NB4 (cell line): Measurements from ENCODE around the gene SERTAD3.
A peak's percentile ranks its signal among the peaks of the same experiment; 100 is the strongest.

ENCODE experiments used
- DNase-seq: peaks from one replicate; pipeline ENCODE4 v3.0.0; 2010; ENCODE audit warnings: low read depth
- H3K4me3 ChIP-seq: one replicate; pipeline ENCODE4 v1.5.1; 2011; ENCODE audit warnings: mild to moderate bottlenecking, low read depth, low read length, moderate library complexity
- MAX ChIP-seq: IDR thresholded peaks from 2 replicates; pipeline ENCODE4 v1.6.1; 2011; ENCODE audit warnings: low read depth, low read length
- MYC ChIP-seq: IDR thresholded peaks from 2 replicates; pipeline ENCODE4 v1.6.1; 2011; ENCODE audit warnings: low read depth, low read length
- POLR2A ChIP-seq: IDR thresholded peaks from 2 replicates; pipeline ENCODE4 v1.6.1; 2011; ENCODE audit warnings: mild to moderate bottlenecking; ENCODE audit not compliant: insufficient read length; ENCODE audit errors: extremely low read depth
- TF ChIP-seq, protein P1 (sequence below): IDR thresholded peaks from one replicate; pipeline ENCODE4 v1.5.1; 2012; ENCODE audit warnings: low read depth, low read length

SERTAD3 gene

GRCh38 chr19:40474737-40475136, 30.6 kb upstream of the SERTAD3 start:
- TF ChIP-seq MAX, result no peak
- TF ChIP-seq POLR2A, result no peak
- no peak for TF ChIP-seq MYC
- TF ChIP-seq, protein P1, sequence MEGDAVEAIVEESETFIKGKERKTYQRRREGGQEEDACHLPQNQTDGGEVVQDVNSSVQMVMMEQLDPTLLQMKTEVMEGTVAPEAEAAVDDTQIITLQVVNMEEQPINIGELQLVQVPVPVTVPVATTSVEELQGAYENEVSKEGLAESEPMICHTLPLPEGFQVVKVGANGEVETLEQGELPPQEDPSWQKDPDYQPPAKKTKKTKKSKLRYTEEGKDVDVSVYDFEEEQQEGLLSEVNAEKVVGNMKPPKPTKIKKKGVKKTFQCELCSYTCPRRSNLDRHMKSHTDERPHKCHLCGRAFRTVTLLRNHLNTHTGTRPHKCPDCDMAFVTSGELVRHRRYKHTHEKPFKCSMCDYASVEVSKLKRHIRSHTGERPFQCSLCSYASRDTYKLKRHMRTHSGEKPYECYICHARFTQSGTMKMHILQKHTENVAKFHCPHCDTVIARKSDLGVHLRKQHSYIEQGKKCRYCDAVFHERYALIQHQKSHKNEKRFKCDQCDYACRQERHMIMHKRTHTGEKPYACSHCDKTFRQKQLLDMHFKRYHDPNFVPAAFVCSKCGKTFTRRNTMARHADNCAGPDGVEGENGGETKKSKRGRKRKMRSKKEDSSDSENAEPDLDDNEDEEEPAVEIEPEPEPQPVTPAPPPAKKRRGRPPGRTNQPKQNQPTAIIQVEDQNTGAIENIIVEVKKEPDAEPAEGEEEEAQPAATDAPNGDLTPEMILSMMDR, result no peak
- no peak for DNase-seq
- H3K4me3 ChIP-seq, result no peak overlapping the region

DNA sequence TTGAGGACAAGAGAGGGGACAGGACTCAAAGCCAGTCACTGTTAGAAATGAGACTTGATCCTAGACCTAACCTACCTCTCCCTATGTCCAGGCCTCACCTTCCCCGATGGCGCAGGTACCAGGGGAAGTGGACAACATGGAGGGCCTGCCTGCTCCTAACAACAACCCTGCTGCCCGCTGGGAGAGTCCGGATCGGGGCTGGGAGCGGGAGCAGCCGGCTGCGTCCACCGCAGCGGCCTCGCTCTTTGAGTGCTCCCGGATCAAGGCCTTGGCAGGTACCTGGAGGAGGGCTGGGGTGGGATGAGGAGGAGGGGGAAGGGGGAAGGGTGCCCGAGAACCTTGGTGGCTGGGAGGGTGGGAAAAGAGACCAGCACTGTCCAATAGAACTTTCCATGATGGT, 28.4 kb upstream of the SERTAD3 start:
- TF ChIP-seq MAX (no peak), POLR2A (no peak), MYC (no peak)
- TF ChIP-seq, protein P1, result no peak
- no peak overlapping the region for H3K4me3 ChIP-seq
- DNase-seq, result no peak

DNA sequence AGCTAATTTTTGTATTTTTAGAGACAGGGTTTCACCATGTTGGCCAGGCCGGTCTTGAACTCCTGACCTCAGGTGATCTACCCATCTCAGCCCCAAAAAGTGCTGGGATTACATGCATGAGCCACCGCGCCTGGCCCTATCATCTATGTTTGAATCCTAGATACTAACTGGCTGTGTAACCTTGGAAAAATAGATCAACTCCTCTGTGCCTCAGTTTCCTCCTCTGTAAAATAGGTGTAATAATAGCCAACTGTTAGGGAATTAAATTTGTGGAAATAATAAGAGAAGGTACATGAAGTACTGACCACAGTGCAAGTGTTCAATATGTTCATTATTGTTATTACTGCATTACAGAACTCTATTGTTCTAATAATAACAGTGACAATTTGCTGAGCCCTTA, 27.0 kb upstream of the SERTAD3 start:
- TF ChIP-seq MAX (no peak), POLR2A (no peak), MYC (no peak)
- TF ChIP-seq, protein P1, result no peak
- no peak overlapping the region for H3K4me3 ChIP-seq
- no peak for DNase-seq

- DNase-seq, result peak; percentile 19
- TF ChIP-seq MYC, result no peak
- TF ChIP-seq, protein P1, result no peak
- no peak for TF ChIP-seq POLR2A
- no peak for TF ChIP-seq MAX
- no peak overlapping the region for H3K4me3 ChIP-seq
Observed at GRCh38 chr19:40469011-40469410, 24.9 kb upstream of the SERTAD3 start.

DNA sequence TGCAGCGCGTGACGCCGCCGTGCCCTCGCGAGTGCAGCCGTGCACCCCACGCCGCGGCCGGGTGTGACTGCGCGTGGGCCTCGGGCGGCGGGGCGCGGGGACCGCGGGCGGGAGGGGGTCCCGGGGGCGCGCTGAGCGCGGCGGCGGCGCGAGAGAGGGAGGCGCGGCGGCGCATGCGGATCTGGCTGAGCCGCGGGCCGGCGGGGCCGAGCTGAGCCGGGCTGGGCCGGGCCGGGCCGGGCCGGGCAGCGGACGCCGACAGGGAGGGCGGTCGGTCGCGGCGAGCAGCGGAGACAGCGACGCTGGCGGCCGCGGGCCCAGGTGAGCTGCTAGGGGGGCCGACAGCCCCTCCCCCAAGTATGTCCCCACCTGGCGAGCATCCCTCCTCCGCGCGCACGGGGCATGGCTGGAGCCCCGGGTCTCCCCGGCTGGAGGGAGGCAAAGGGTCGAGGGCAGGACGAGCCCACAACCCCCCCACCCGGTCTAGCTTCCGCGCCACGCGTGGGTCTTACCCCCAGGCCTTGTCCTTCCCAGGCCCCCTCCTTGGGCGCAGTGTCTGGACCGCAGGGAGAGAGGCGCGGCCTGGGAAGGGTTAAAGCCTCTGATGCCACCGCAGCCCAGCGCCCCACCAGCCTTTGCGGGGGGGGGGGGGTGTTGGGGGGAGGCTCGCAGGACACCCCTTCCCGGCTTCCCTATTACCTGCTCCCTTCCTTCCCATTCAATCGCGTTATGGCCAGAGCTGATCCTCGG, 23.0 kb upstream of the SERTAD3 start, which contains the start of gene SPTBN4:
TSS of gene SPTBN4 (plus strand) at position 17 of the 750 bp plus-strand sequence. CDS start 5,621 bp downstream, outside the sequence.
- peak within 1 kb of the TSS; percentile 42 for H3K4me3 ChIP-seq
- TF ChIP-seq, protein P1, result no peak
- no peak for TF ChIP-seq POLR2A
- TF ChIP-seq MAX, result no peak
- TF ChIP-seq MYC, result no peak
- no peak for DNase-seq
